ENCODE results near the gene DGKZ. TPM values are rescaled to one million over a fixed set of nuclear protein-coding genes. Genes with fewer than 3 reads are reported as not detected.
A peak's percentile ranks its signal among the peaks of the same experiment; 100 is the strongest.

Gene DGKZ
- total RNA-seq, 1 experiment from 2014 or later = 59.3 TPM

DNA sequence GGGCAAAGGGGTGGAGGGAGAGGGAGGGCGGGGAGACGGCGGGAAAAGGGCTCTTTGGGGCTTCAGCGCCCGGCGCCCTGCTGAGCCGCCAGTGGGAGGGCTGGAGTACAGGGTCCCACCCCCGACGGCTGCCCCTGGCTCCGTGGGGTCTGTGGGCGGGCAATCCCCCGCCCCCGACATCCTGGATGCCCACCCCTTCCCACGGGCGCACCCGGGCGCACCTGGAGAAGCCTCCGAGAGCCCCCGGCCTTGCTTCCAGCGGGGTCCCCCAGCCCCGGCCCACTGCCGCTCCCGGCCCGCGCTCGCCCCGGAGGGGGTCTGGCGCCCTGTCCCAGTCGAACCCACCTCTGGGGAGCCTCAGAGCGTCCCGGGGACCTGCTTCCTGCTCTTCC is 43.9 kb downstream of the DGKZ start:
- peaks cover 35% of the 10 kb centered on the region for H3K36me3 Mint-ChIP-seq (ENCODE audit: insufficient read depth, unreplicated experiment)
- CTCF ChIA-PET = interaction anchor here (0.7 to 2.5 kb wide), 13 partner anchors 8 to 163 kb away, joined by 3 to 17 read pairs (median 4); partner anchors contain the start of genes DGKZ and MDK
- POLR2A ChIA-PET = interaction anchor here (0.5 kb wide), 1 partner anchor 40 kb away, joined by 4 read pairs; no protein-coding TSS in a partner anchor
- H3K9me3 Mint-ChIP-seq (ENCODE audit: unreplicated experiment) = no peaks in the 10 kb centered on the region
- no peak for DNase-seq
- intact Hi-C loops (cut with micrococcal nuclease; ENCODE audit: unreplicated experiment) = no loop called here
- H3K4me3 ChIP-seq (ENCODE audit: low read depth, low read length) = peak overlapping the region; percentile 55
- H3K27me3 ChIP-seq (replicated peaks; ENCODE audit: control insufficient read depth, insufficient read depth, low read length) = peaks cover 6% of the 10 kb centered on the region
- no TSS peak for BruUV-seq (replicated peaks)
- peaks cover 19% of the 10 kb centered on the region for H3K4me1 Mint-ChIP-seq (ENCODE audit: low read depth, unreplicated experiment)
- no peak overlapping the region for H3K27ac Mint-ChIP-seq (ENCODE audit: unreplicated experiment)
- H3K36me3 ChIP-seq (ENCODE audit: control insufficient read depth, insufficient read depth, low read length) = no peaks in the 10 kb centered on the region
- peaks cover 11% of the 10 kb centered on the region for H3K4me1 ChIP-seq
- peak overlapping the region; percentile 76 for H3K4me3 Mint-ChIP-seq (ENCODE audit: unreplicated experiment)
- TF ChIP-seq, protein P1, sequence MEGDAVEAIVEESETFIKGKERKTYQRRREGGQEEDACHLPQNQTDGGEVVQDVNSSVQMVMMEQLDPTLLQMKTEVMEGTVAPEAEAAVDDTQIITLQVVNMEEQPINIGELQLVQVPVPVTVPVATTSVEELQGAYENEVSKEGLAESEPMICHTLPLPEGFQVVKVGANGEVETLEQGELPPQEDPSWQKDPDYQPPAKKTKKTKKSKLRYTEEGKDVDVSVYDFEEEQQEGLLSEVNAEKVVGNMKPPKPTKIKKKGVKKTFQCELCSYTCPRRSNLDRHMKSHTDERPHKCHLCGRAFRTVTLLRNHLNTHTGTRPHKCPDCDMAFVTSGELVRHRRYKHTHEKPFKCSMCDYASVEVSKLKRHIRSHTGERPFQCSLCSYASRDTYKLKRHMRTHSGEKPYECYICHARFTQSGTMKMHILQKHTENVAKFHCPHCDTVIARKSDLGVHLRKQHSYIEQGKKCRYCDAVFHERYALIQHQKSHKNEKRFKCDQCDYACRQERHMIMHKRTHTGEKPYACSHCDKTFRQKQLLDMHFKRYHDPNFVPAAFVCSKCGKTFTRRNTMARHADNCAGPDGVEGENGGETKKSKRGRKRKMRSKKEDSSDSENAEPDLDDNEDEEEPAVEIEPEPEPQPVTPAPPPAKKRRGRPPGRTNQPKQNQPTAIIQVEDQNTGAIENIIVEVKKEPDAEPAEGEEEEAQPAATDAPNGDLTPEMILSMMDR (IDR thresholded peaks at IDR 0.05; ENCODE audit: insufficient read depth in 1 of 2, low read depth in 1 of 2, low read length in 1 of 2, severe bottlenecking in 1 of 2, unreplicated experiment in 1 of 2) = no peak
- H3K27me3 Mint-ChIP-seq (ENCODE audit: insufficient read depth, unreplicated experiment) = peaks cover 12% of the 10 kb centered on the region
- H3K9me3 ChIP-seq = no peaks in the 10 kb centered on the region

GRCh38 chr11:46391578-46392420 is 44.5 kb downstream of the DGKZ start, which contains the start of gene CHRM4:
Gene CHRM4 (minus strand): TSS chr11:46391776. CDS start chr11:46386557, 5,219 bp downstream.
- ChIA-PET POLR2A (interaction anchor here (0.5 to 2.0 kb wide), 3 partner anchors 41 to 149 kb away, joined by 3 to 9 read pairs (median 4); no protein-coding TSS in a partner anchor), CTCF (interaction anchor here (0.6 to 2.5 kb wide), 24 partner anchors 9 to 493 kb away, joined by 3 to 17 read pairs (median 4); partner anchors contain the start of genes CREB3L1, DGKZ and MDK)
- H3K36me3 ChIP-seq (ENCODE audit: control insufficient read depth, insufficient read depth, low read length) = no peaks in the 10 kb centered on the region
- DNase-seq = peak; percentile 84 to 86
- intact Hi-C loops (cut with micrococcal nuclease; ENCODE audit: unreplicated experiment) = loop anchor here (1.0 to 2.0 kb wide), 2 partner anchors 22 to 225 kb away; partner anchors contain the start of genes ATG13 and HARBI1
- peaks cover 11% of the 10 kb centered on the region for H3K4me1 ChIP-seq
- H3K9me3 Mint-ChIP-seq (ENCODE audit: unreplicated experiment) = no peaks in the 10 kb centered on the region
- peak within 1 kb of the TSS; percentile 55 for H3K4me3 ChIP-seq (ENCODE audit: low read depth, low read length)
- peak within 1 kb of the TSS; percentile 76 for H3K4me3 Mint-ChIP-seq (ENCODE audit: unreplicated experiment)
- H3K9me3 ChIP-seq = no peaks in the 10 kb centered on the region
- peak within 1 kb of the TSS; percentile 50 for H3K27ac Mint-ChIP-seq (ENCODE audit: unreplicated experiment)
- peaks cover 35% of the 10 kb centered on the region for H3K36me3 Mint-ChIP-seq (ENCODE audit: insufficient read depth, unreplicated experiment)
- TF ChIP-seq, protein P1 (IDR thresholded peaks at IDR 0.05; ENCODE audit: insufficient read depth in 1 of 2, low read depth in 1 of 2, low read length in 1 of 2, severe bottlenecking in 1 of 2, unreplicated experiment in 1 of 2) = peak; percentile 72
- peaks cover 9% of the 10 kb centered on the region for H3K27me3 Mint-ChIP-seq (ENCODE audit: insufficient read depth, unreplicated experiment)
- H3K4me1 Mint-ChIP-seq (ENCODE audit: low read depth, unreplicated experiment) = peaks cover 19% of the 10 kb centered on the region
- BruUV-seq (replicated peaks) = no TSS peak
- peaks cover 6% of the 10 kb centered on the region for H3K27me3 ChIP-seq (replicated peaks; ENCODE audit: control insufficient read depth, insufficient read depth, low read length)
